Measurements from ENCODE around the gene KRT1. TPM values are rescaled to one million over a fixed set of nuclear protein-coding genes. Genes with fewer than 3 reads are reported as not detected.

The KRT1 gene
- total and polyA plus RNA-seq, 10 of the 15 experiments (the other 5 are each of a cell fraction or from before 2014, with no cell fraction given): not detected

DNA sequence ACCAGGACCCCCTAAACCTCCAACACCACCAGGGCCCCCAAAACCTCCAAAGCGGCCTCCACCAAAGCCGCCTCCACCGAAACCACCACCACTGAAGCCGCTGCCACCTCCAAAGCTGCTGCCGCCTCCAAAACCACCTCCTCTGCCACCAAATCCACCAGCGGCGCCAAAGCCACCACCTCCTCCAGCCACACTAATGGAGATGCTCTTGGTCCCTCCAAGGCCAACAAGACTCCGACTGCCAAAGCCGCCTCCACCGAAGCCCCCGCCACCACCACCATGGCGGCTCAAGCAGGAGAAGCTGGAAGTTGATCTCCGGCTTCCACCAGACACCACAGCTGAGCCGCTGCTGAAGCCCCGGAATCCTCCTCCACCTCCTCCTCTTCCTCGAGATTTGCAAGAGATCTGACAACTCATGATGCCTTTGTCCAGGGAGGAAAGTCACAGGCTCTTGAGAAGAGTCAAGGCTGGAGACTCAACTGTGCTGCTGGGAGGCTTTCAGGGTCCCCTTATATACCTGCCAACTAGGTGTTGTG is 28.4 kb downstream of the KRT1 start, which contains the start of gene KRT2:
Gene KRT2 (minus strand): TSS at position 486 of the 536 bp plus-strand sequence. CDS start 69 bp downstream, at position 417.
- ATAC-seq (no peak), FAIRE-seq (no peak), DNase-seq (ENCODE audit: low read depth, low spot score) (no peak)
- Histone ChIP-seq H3K9me3 (replicated peaks; ENCODE audit: control insufficient read depth, insufficient read depth, low read length) (no peaks in the 10 kb centered on the region), H3K4me1 (ENCODE audit: control insufficient read depth, insufficient read depth, low read length) (no peaks in the 10 kb centered on the region), H3K4me2 (ENCODE audit: control insufficient read depth, insufficient read depth) (no peak within 1 kb of the TSS), H3K27ac (ENCODE audit: control insufficient read depth, insufficient read depth) (no peak within 1 kb of the TSS), H3K4me3 (no peak within 1 kb of the TSS), H3K36me3 (ENCODE audit: control insufficient read depth in 2 of 2, insufficient read depth in 2 of 2, low read length in 1 of 2) (no peaks in the 10 kb centered on the region), H3K27me3 (replicated peaks in 1 of 2; ENCODE audit: control insufficient read depth in 2 of 2, insufficient read depth in 2 of 2, low read length in 1 of 2) (peaks cover 3% of the 10 kb centered on the region in 2 experiments; a peak in 2 of 4 replicates), H4K20me1 (ENCODE audit: control insufficient read depth, insufficient read depth) (no peaks in the 10 kb centered on the region; the same call in 1 of the 2 replicates), H3K9ac (ENCODE audit: control insufficient read depth, insufficient read depth, low read length) (no peak within 1 kb of the TSS), H2AFZ (ENCODE audit: control insufficient read depth, low read depth, low read length) (no peak within 1 kb of the TSS), H3K79me2 (ENCODE audit: control insufficient read depth, insufficient read depth, low read length) (no peaks in the 10 kb centered on the region)
- POLR2A ChIA-PET: no interaction called here
- intact Hi-C loops (cut with micrococcal nuclease; ENCODE audit: unreplicated experiment) (no loop called here), in situ Hi-C loops (cut with MboI) (no loop called here)
- SMC1A ChIA-PET (ENCODE audit: uncharacterized antibody, unreplicated experiment): no interaction called here
- CTCF ChIA-PET: no interaction called here
- BruUV-seq (replicated peaks): no TSS peak
- RAD21 ChIA-PET (ENCODE audit: unreplicated experiment): no interaction called here
- 65% methylated on average over 16 of the region's 16 CpGs for WGBS (ENCODE audit: insufficient coverage, insufficient replicate concordance, low lambda C conversion rate, missing lambda C conversion rate)
- TF ChIP-seq JUND (IDR thresholded peaks at IDR 0.05; ENCODE audit: low read depth, low read length): no peak
- TF ChIP-seq, protein P1, sequence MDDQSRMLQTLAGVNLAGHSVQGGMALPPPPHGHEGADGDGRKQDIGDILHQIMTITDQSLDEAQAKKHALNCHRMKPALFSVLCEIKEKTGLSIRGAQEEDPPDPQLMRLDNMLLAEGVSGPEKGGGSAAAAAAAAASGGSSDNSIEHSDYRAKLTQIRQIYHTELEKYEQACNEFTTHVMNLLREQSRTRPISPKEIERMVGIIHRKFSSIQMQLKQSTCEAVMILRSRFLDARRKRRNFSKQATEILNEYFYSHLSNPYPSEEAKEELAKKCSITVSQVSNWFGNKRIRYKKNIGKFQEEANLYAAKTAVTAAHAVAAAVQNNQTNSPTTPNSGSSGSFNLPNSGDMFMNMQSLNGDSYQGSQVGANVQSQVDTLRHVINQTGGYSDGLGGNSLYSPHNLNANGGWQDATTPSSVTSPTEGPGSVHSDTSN (IDR thresholded peaks at IDR 0.05; ENCODE audit: insufficient replicate concordance, low read depth, low read length): no peak
- TF ChIP-seq ZNF622 (IDR thresholded peaks at IDR 0.05): no peak
- no peak for TF ChIP-seq RELA (IDR thresholded peaks at IDR 0.05; ENCODE audit: borderline replicate concordance, partially characterized antibody)
- no peak for TF ChIP-seq ATF7 (IDR thresholded peaks at IDR 0.05; ENCODE audit: low read depth)
- TF ChIP-seq REST (IDR thresholded peaks at IDR 0.05; ENCODE audit: low read depth, low read length): no peak
- no peak for TF ChIP-seq ZSCAN29 (IDR thresholded peaks at IDR 0.05)
- no peak for TF ChIP-seq RELB (IDR thresholded peaks at IDR 0.05; ENCODE audit: low read depth)
- TF ChIP-seq SMAD5 (IDR thresholded peaks at IDR 0.05; ENCODE audit: low read depth): no peak
- TF ChIP-seq BCL11A (IDR thresholded peaks at IDR 0.05; ENCODE audit: low read depth, low read length): no peak
- TF ChIP-seq HCFC1 (IDR thresholded peaks at IDR 0.05; ENCODE audit: low read length): no peak
- TF ChIP-seq RFX5 (IDR thresholded peaks at IDR 0.05; ENCODE audit: low read depth, low read length): no peak
- no peak for TF ChIP-seq KLF5 (IDR thresholded peaks at IDR 0.05; ENCODE audit: partially characterized antibody)
- no peak for TF ChIP-seq CUX1 (IDR thresholded peaks at IDR 0.05; ENCODE audit: insufficient replicate concordance, low read depth, low read length)

Data from GM12878 (cell line).